ENCODE measurements around the gene CLCN4. TPM values are rescaled to one million over a fixed set of nuclear protein-coding genes. Genes with fewer than 3 reads are reported as not detected.

CLCN4 gene
- total and polyA plus RNA-seq, 9 donors: 0.36 to 4.2 (median 3.0) TPM

DNA sequence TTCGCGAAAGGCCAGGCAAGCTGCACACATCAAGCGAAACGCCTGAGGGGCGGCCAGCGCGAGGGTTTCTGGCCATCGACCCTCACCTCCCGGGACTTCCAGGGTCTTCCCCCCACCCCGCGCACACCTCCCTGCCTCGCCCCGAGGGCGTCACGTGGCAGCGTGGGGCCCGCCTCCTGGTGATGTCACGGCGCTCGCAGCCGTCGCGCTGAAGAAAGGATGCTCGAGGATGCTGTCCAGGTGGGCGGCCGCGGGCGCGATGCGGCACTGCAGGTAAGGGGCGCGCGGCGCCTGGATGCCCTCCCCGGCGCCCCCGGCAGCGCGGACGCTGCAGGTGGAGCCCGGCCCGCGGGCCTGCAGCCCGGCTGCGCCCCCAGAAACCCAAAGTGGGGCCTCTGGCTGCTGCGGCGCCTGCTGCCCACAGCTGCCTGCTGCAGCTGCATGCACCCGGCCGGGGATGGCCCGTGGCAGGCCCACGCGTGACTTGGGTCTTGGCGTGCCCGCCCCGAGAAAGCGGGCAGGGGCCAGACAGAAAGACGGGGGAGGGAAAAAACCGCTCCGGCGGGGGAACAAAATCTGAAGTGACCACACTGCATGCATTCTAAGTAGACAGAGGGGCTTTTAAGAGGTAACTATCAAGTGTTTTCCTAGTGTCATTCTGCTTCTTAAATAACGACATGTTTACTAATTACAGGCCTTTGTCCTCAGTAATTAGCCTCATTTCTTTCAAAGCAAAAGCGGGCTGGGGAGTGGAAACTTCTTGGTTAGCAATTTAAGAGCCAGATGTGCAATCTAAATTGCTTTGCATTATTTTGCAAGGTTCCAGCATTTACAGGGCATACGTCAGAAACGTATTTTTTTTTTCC lies 1.7 kb downstream of the CLCN4 start:
- intact Hi-C loops (cut with DNase I): no loop called here
- no peaks in the 10 kb centered on the region for H3K27me3 ChIP-seq
- TF ChIP-seq, protein P1, sequence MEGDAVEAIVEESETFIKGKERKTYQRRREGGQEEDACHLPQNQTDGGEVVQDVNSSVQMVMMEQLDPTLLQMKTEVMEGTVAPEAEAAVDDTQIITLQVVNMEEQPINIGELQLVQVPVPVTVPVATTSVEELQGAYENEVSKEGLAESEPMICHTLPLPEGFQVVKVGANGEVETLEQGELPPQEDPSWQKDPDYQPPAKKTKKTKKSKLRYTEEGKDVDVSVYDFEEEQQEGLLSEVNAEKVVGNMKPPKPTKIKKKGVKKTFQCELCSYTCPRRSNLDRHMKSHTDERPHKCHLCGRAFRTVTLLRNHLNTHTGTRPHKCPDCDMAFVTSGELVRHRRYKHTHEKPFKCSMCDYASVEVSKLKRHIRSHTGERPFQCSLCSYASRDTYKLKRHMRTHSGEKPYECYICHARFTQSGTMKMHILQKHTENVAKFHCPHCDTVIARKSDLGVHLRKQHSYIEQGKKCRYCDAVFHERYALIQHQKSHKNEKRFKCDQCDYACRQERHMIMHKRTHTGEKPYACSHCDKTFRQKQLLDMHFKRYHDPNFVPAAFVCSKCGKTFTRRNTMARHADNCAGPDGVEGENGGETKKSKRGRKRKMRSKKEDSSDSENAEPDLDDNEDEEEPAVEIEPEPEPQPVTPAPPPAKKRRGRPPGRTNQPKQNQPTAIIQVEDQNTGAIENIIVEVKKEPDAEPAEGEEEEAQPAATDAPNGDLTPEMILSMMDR (IDR thresholded peaks at IDR 0.05): no peak

DNA sequence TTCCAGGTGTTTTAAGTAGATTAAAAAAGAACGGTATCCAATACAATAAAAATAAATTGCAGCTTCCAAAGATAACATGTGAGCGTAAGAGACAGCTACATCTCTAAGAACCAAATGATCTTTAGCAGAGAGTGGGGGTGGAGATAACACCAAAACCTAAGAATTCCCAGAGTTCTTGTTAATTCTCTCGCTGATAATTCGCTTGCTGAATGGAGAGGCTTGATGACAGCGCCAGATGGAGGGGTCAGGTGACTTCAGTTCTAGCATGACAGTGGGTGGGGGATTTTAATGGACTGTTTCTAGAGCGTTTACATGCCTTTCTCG lies 2.3 kb downstream of the CLCN4 start:
- peaks cover 2% of the 10 kb centered on the region for H3K4me1 ChIP-seq (ENCODE audit: insufficient read depth)
- no peaks in the 10 kb centered on the region for H3K27me3 ChIP-seq
- no peaks in the 10 kb centered on the region for H3K36me3 ChIP-seq
- intact Hi-C loops (cut with DNase I): no loop called here
- H3K9me3 ChIP-seq: no peaks in the 10 kb centered on the region
- WGBS, 3 donors: 39 to 51% (median 41%) methylated on average over 7 of the region's 7 CpGs
- TF ChIP-seq, protein P1 (IDR thresholded peaks at IDR 0.05): no peak
- TF ChIP-seq EP300 (IDR thresholded peaks at IDR 0.05): no peak
- no peak for TF ChIP-seq POLR2A (IDR thresholded peaks at IDR 0.05)
- no peak for DNase-seq
- H3K4me3 ChIP-seq: no peak overlapping the region
- H3K27ac ChIP-seq: no peak overlapping the region

More for the DNA sequence above, 1.7 kb downstream of the CLCN4 start:
- WGBS, 3 donors: 22 to 25% (median 23%) methylated on average over 60 to 64 of the region's 64 CpGs
- Histone ChIP-seq H3K36me3 (no peaks in the 10 kb centered on the region), H3K9me3 (no peaks in the 10 kb centered on the region), H3K4me3 (no peak overlapping the region), H3K27ac (no peak overlapping the region), H3K4me1 (ENCODE audit: insufficient read depth) (peaks cover 2% of the 10 kb centered on the region)
- DNase-seq: peak; percentile 27 to 61 (median 47)

DNA sequence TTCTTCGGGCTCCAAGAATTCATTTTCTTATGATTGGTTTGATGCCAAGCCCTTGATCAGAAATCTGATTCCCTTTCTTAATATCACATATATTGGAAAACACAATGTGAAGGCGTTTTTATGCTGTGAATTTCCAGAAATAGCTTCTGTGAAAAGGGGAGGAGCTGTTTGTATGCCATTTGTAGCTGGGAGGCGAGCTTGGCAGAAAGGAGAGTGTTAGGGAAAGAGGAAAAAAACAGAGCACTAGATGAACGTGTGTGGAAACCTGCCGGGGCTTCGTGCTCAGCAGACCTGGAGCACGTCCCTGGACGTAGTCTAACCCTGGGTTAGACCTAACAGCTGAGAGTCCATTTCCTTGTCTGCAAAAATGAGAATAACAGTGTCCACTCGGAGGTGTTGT lies 3.4 kb downstream of the CLCN4 start:
- intact Hi-C loops (cut with DNase I): no loop called here
- TF ChIP-seq, protein P1 (IDR thresholded peaks at IDR 0.05): no peak
- no peak for TF ChIP-seq POLR2A (IDR thresholded peaks at IDR 0.05)
- no peak for TF ChIP-seq EP300 (IDR thresholded peaks at IDR 0.05)
- WGBS, 3 donors: 65 to 75% (median 70%) methylated on average over 9 of the region's 9 CpGs

DNA sequence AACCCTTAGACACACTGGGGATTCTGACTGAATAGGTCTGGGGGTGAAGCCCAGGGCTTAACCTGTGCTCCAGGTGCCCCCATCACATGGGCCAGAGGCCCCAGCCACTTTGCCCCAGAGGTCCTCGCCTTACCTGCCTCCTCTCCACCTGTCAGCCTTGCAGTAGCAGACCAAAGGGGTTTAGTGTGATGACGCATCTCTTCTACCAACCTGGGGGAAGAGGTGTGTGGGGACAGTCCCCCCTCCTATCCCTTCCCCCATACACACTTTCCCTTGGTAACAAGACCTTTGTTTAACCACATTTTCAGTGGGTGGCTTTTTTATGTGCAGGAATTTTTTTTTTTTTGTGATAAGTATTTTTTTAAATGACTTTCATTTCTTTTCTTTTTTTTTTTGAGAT lies 6.3 kb downstream of the CLCN4 start:
- TF ChIP-seq, protein P1 (IDR thresholded peaks at IDR 0.05): no peak
- TF ChIP-seq EP300 (IDR thresholded peaks at IDR 0.05): no peak
- no peak for TF ChIP-seq POLR2A (IDR thresholded peaks at IDR 0.05)
- H3K9me3 ChIP-seq: no peaks in the 10 kb centered on the region
- DNase-seq: no peak
- H3K4me3 ChIP-seq: no peak overlapping the region
- 76 to 81% (median 77%) methylated on average over 2 of the region's 2 CpGs for WGBS, 3 donors
- H3K36me3 ChIP-seq: no peaks in the 10 kb centered on the region
- no peaks in the 10 kb centered on the region for H3K27me3 ChIP-seq
- intact Hi-C loops (cut with DNase I): no loop called here
- no peaks in the 10 kb centered on the region for H3K4me1 ChIP-seq (ENCODE audit: insufficient read depth)
- no peak overlapping the region for H3K27ac ChIP-seq

More for the DNA sequence above, 3.4 kb downstream of the CLCN4 start:
- Histone ChIP-seq H3K27me3 (no peaks in the 10 kb centered on the region), H3K4me3 (no peak overlapping the region), H3K27ac (no peak overlapping the region), H3K9me3 (no peaks in the 10 kb centered on the region), H3K4me1 (ENCODE audit: insufficient read depth) (peaks cover 2% of the 10 kb centered on the region), H3K36me3 (no peaks in the 10 kb centered on the region)
- DNase-seq: no peak

Measured in ovary (tissue), 9 donors.